GM18867 (cell line): ENCODE data around the gene VCX3A.
"Not testable (repeated sequence)": the region's sequence is repeated elsewhere in the genome, so short reads cannot be mapped to it uniquely, and the experiment has no call there.

Experiments used
- ATAC-seq: cut with Tn5 transposase; IDR thresholded peaks from one replicate; pipeline ENCODE4 v1.9.1; 2021; ENCODE audit warnings: mild to moderate bottlenecking, moderate library complexity; ENCODE audit not compliant: unreplicated experiment

Gene VCX3A

DNA sequence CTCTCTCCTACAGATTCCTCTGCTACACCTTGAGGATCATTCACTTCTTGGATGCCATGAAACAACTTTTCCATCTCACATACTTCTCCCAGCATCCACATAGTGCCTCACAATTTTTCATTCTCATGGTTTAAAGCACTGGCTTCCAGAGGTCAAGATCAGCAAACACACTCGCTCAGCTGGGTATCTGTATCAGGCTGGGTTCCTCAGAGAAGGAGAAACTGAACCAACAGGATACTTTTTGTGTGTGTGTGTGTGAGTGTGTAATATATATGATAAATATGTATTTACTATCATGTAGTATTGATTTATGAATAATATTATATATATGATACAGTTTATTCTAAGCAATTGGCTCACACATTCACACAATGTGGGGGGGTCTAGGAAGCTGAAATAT, at the start of gene VCX3A:
TSS of gene VCX3A (minus strand) at position 101 of the 400 bp plus-strand sequence. CDS start 621 bp downstream, outside the sequence.
- not testable (repeated sequence) for ATAC-seq

DNA sequence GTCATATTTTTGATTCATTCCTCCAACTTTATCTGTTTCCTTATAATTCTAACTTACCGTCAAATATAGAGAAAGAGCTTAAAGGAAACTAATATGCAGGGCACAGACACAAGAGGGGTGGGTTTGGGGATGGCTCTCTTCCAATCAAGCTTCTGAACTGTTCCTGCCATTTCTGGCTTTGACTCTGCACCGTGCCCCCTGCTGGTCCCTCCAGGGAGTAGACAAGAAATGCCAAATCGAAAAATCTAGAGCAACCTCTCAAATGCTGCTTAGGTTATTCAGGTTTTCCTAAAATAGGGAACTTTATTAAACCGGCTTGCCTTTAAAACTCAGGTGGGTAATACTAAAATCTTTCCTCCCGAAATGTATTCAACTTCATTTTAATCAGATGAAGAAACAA, 39.8 kb upstream of the VCX3A start:
- ATAC-seq: no peak

DNA sequence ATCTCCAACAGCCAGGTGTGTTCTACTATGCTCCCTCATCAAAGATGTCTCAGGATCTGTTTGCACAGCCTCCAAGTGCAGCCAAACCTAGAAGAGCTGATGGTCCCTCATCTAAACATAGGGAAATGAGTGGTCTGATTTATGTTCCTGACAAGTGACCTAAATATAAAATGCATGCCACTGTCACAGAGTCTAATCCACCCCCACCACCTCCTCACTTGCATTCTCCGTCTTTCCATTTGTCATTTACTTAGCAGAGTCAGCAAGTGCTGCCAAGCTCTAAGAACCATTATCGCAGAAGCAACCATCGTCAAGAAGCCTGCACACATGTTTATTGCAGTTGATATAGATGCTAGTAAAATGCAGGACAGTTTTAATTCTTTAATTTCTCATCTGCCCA, 33.1 kb upstream of the VCX3A start:
- no peak for ATAC-seq

DNA sequence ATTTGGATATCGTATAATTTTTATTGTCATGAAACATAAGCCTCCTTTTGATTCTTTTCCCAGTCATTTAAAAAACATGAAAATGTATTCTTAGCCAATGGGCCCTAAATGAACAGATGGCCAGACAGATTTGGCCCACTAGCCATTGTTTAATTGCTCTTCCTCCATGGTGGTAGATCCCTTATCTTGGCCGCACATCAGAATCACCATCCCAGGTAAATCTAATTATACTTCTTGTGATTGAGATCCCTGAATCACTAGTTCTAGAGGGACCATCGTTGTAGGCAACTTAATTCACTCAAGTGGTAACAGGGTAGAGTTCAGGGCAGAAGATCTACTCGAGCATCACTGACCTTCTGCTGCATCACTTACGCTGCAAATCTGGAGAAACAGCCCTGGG, 24.1 kb upstream of the VCX3A start:
- ATAC-seq: no peak

DNA sequence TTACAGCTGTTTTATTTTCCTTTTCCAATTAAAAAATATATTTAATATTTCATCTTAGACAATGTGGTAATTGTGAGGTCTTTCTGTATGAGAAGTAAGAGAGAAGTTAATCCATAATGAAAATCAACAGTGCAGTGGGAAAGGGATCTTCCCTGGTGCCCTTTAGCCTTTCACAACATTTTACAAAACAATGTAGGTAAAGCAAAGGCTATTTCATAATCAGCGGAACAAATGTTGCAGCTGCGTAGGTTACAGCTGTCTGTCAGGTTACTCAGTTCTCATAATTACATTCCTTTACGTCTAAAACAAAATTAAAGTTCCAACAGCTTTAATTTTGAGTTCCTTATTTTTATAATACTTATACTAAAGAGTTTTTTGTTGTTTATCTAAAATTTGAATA, 22.8 kb upstream of the VCX3A start:
- ATAC-seq: no peak

DNA sequence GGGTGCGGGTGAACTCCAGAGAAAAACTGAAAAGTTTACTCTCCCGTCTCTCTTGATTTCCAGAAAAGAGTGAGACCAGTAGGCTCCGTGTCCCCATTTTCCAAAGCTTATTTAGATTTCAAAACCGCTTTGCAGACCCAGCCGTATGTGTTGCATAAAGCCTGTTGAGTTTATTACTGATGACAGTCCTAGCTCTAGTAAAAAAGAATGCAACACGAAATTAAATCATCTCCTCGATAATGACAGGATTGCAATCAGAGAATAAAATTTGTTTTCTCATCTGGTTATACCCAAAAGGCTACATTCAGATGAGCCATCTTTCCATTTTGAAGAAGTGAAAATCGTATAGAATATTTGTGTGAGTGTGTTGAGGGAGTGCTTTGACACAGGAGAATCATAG, 16.1 kb upstream of the VCX3A start:
- no peak for ATAC-seq

DNA sequence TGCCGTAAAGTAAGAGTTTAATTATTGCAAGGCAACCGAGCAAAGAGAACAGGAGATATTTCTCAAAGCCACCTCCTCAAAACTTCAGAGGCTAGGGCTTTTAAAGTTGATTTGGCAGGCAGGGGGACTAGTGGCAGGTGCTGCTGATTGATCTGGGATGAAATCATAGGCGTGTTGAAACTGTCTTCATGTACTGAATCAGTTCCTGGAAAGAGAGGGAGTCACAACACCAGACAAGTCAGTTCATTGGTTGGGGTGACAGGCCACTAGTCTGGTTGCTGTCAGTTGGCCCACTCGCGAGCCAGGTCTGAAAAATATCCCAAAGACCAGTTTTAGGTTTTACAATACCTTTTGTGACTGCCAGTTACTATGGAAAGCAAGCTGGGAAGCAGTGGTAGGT, 10.8 kb upstream of the VCX3A start:
- ATAC-seq: no peak

DNA sequence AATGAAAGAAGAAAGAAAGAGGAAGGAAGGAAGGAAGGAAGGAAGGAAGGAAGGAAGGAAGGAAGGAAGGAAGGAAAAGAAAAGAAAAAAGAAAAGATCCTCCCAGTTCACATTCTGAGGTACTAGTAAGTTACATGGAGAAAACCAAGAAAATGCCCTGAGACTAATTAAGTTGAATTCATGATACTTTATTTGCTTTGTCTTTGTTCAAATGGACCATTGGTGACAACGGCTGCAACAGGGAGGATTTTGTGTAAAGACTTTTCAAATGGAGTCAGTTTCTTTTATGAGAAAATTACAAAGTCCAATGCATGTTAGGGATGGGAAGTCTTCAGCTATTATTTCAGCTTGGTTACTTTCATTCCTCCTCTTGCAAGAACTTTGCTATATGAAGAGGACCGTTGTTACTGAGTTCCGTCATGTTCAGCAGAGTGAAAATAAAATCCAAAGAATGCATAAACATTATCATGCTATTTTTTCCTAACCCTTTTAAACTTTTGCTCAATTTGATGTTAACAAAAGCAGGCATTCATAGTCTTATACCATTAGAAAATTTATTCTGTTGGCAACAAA, 8.3 kb downstream of the VCX3A start:
- no peak for ATAC-seq

DNA sequence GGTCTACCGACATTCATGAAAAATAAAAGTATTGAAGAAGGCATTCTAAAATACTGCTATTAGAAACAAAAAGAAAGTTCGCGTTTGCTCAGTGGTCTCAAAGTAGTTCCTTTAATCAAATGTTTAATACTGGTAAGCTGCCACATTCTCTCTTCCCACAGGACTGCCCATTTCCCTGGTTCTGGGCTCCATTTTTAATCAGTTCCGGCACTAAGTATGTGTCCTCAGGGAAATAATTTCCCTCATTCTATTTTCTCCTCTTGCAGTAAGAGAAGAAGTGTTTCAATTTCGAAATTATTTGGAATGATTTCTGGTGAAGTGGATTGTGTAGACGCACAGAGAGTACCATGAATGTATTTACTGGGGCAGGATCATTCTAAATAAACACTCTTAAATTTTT, 17.5 kb downstream of the VCX3A start:
- ATAC-seq: no peak

DNA sequence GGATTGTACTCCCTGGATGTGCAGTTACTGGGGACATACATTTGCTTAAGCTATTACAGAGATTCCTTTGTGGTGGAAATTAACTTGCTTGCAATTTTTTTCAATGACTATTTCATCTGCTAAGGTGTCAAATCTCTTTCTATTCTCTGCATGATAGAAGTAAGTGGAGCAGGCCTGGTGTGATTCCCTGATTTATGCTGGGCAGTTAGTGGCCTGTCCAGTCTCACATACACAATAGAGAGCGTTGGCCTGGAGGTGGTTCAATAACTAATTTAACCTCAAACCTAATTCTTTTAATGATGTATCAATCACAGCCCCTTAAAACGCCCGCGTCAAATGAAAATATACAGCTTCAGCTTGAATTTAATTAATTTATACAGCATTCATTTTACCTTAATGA, 28.5 kb downstream of the VCX3A start:
- ATAC-seq: no peak

DNA sequence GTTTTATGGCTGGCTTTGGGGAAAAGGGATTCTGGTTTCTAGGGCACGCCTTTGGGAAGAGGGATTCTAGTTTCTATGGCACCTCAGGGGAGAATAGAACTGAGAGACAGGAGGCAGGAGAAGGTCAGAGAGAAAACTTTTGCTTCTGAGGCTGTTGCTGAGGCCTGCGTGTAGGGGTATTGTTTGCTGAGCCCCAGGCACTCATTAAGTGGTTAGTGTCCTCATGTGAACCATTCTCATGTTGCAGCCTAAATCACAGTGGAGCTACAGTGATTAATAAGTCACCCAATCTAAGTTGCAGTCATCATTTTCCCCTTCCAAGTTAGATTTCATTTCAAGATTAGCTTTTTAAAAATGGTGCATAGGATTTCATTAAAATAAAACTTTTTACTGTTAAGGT, 29.0 kb downstream of the VCX3A start:
- no peak for ATAC-seq

DNA sequence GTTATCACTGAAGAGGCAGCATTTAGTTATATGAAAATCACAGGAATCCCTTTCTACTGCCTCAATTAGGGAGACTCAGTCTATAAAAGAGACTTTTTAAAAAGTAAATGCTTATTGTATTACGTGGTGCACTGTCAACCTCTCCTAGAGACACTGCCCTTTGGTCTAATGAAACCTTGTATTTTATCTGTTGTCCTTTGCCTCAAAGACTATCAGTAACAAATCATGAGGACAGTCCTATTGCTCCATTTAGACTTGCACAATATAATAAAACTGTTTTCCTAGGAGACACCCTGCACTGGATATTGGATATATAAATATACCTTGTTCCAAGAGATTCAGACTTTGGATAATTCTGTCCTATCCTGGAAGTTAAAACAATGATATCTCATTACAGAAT, 34.2 kb downstream of the VCX3A start:
- ATAC-seq: no peak

DNA sequence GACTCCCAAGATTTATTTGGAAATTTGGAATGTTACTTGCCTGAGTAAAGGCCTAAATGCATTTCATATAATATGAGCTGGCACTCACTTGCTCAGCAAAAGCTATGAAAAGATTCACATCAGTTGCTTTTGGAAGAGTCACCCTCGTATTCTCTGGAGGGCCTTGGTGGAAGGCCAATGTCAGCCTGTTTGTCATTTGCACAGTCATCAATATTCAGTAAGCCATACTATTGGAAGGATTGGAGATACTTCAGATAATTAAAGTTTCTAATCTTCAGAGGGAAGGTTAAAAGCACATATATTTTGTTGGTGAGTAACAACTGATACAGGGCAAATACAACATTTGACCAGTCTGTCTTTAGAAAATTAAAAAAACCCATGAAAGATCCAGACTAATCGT, 36.6 kb downstream of the VCX3A start:
- no peak for ATAC-seq
